Stimulated activated CD4-positive, alpha-beta T cell treated with anti-CD3 and anti-CD28 coated beads, Interleukin-12 subunit alpha, Interleukin-12 subunit beta, amount 100 ng/mL, for 4 hours (primary cell): ENCODE results near the gene NFIC.

Experiments
- DNase-seq: peaks from one replicate; pipeline ENCODE4 v3.0.0-alpha.2; 2020

The NFIC gene

DNA sequence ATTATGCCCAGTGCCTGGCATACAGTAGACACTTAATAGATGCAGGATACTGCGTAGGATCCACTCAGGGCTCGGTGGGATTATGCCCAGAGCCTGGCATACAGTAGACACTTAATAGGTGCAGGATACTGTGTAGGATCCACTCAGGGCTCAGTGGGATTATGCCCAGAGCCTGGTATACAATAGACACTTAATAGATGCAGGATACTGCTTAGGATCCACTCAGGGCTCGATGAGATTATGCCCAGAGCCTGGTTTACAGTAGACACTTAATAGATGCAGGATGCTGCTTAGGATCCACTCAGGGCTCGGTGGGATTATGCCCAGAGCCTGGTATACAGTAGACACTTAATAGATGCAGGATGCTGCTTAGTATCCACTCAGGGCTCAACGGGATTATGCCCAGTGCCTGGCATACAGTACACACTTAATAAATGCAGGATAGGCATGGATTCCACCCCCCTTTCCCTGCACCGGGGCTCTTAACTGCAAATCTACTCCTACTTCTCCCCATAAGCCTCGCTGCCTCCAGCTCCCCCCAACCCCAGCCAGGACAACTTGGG is 89.1 kb downstream of the NFIC start:
- no peak for DNase-seq

GRCh38 chr19:3455960-3456601 is 89.7 kb downstream of the NFIC start:
- no peak for DNase-seq

DNA sequence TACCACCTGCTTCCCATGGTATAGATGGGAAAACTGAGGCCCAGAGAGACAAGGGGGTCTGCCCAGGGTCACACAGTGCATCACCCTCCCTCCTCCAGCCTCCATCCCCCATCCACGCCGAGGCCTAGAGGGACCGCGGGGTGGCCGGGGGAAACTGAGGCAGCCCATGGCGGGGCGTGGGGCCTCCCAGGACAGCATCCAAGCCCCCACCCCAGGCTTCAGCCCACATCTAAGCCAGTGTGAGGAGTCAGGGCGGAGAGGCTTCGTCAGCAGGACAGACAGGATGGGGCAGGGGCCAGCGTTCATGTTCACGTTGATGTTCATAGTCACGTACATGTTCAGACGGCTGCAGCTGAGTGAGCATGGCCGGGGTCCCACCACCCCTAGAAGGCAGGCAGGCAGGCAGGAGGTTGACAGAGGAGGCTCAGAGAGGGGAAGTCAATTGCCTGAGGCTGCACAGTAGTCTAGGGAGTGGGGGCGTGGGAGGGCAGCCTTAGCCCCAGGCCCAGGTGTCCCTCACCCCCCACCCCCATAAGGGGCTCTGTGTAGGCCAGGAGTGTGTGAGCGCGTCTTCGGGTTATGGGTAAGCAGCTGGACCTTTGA is 90.6 kb downstream of the NFIC start:
- DNase-seq, result no peak

DNA sequence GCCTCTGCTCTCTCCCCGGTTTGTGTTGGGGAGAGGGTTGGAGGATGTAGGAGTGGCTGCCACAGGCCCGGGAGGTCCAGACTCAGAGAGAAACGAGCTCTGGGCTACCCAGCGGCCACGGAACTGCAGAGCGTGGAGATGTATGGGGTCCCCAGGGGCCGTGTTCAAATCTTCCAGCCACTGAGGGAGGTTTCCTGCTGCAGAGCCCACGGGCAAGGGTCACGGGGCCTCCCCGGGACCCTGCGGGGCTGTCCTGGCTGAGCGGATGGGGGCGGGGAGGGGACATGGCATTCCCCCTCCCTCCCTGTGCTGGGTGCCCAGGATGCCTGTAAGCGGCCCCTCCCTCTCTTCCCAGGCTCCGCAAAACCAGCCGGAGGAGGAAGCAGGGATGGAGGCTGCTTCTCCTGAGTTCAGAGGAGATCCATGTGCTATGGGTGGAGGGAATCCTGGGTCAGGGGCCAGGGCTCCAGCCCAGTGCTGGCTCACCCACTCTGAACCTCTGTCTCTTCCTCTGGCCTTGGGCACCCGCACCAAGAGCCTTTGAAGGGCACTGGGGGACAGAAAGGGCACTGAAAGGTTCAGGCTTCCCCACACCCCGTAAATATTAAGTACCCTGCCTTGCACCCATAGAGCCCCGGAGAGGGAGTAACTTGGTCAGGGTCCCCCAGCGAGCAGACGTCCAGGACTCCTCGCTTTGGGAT is 91.3 kb downstream of the NFIC start:
- DNase-seq, result no peak

DNA sequence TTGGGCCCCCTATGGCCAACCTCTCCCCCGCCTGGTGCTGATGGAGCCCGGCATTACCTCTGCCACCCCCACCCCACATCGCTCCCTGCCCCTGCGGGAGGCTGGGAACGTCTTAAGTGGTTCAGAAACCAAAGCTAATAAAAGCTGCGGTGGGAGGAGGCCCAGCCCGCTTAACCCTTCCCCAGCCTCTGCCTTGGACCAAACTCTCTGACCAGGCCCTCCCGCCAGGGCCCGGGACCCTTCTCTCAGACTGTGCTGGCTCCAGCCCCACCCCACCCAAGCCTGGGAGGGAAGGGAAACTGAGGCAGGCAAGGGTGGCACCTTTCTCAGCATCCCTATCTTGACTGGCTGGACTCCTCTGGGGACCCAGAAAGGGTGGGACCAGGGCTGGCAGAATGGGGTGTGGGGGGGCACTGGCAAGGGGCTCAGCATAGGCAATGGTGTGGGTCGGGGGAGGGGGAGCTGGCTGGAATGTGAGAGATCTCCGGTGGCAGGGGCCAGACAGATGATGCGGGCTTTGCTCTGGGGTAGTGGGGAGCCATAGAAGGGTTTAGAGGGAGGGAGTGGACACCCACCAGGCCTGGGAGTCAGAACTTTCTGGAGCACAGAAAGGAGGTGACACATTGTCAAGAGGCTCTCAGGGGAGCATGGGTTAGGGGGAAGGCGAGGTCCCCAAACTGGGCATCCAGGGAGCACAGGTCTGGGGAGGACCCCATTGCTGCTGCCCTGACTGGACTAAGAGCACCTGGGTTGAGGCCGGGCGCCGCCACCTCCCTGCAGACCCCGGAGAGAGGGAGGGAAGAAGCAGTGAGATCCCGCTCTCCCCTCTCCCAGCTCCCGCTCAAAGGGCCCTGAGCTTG is 92.1 kb downstream of the NFIC start:
- no peak for DNase-seq

DNA sequence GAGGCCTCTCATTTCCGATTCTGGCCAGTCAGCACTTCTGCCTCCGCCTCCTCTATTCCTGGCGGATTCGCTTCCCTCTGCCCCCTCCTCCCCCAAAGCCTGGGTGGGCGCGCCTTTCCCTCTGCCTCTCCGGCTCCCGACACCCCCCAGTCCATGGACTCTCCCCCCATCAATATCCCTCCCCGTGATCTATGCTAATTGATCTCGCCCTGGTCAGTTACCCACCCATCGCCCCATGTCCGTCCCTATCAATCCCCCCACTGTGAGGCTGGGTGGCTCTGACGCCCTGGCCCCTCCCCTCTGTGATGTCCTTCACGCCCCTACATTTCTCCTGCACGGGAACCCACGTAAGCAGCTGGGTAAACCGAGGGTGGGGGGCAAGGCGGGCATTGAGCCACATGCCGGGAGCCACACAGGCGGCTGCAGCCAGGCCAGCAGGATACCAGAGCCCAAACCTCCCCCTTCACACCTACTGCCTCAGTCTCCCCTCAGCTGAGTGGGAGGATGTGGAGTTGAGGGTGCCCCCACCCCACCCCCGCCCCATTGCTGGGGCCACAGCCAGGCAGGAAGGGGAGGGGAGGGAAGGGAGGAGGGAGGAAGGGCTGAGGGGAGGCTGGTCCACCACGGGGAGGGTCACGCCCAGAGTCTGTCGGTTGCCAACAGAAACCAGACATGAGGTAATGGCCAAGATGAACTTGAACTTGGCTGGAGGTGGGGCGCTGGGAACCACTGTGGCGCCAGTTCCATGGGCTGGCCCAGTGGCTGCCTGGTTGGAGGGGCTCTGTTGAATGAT is 92.9 kb downstream of the NFIC start:
- DNase-seq, result no peak

DNA sequence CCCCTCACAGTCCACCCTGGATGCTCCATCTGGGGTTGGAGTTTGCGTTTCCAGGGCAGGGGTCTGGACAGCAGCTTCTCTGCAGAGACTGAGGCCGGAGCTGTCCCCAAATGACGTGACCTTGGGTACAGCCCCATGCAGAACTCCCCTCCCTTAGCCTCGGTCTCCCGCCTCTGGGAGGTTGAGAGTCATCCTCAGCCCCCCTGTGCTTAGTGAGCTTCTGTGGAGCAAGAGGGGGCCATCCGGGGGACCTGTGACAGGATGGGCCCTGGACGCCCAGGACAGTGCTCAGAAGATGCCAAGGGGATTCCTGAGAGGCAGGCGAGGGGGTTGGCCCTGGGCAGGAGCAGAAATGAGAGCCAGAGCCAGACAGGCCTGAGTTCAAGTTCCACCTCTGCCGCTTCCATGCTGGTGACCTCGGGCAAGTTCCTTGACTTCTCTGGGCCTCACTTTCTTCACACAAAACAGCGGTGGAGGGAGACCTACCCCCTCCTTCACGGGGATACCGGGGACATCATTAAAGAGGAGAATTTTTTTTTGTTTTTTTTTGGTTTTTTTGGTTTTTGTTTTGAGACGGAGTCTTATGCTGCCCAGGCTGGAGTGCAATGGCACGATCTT is 93.7 kb downstream of the NFIC start:
- no peak for DNase-seq

GRCh38 chr19:3462991-3463713 is 96.8 kb downstream of the NFIC start:
- no peak for DNase-seq

GRCh38 chr19:3463714-3464586 is 97.6 kb downstream of the NFIC start:
- DNase-seq, result no peak

GRCh38 chr19:3464587-3465235 is 98.3 kb downstream of the NFIC start:
- DNase-seq, result no peak

GRCh38 chr19:3465552-3465951 is 99.2 kb downstream of the NFIC start:
- no peak for DNase-seq

GRCh38 chr19:3466635-3467034 is 100.3 kb downstream of the NFIC start:
- DNase-seq, result no peak

GRCh38 chr19:3467437-3468198 is 101.2 kb downstream of the NFIC start:
- DNase-seq, result no peak

GRCh38 chr19:3468211-3468610 is 101.8 kb downstream of the NFIC start:
- DNase-seq, result no peak

GRCh38 chr19:3469638-3470499 is 103.5 kb downstream of the NFIC start:
- DNase-seq, result no peak

GRCh38 chr19:3470500-3471128 is 104.2 kb downstream of the NFIC start:
- DNase-seq, result no peak
